Central memory CD8-positive, alpha-beta T cell (primary cell): ENCODE results near the gene SLC5A10.

Source experiments
- ATAC-seq: fragments of 150-1000 bp; cut with Tn5 transposase; replicated peaks from 2 replicates; pipeline ENCODE4 v1.10.0; 2022; ENCODE audit warnings: mild to moderate bottlenecking, moderate FRiP score, moderate number of reproducible peaks; ENCODE audit not compliant: poor library complexity, severe bottlenecking; ENCODE audit errors: extremely low read depth
- DNase-seq, 2 donors: peaks; one replicate each; pipeline ENCODE4 v3.0.0; 2021; ENCODE audit warnings: low spot score in 2 of 2
- H3K27ac Mint-ChIP-seq: one replicate; pipeline ENCODE4 v1.8.0; 2022; ENCODE audit warnings: low read depth, mild to moderate bottlenecking, moderate library complexity, mixed read lengths
- H3K27me3 Mint-ChIP-seq: one replicate; pipeline ENCODE4 v1.8.0; 2022; ENCODE audit warnings: mixed read lengths
- H3K36me3 Mint-ChIP-seq: one replicate; pipeline ENCODE4 v1.8.0; 2022; ENCODE audit warnings: mild to moderate bottlenecking, moderate library complexity, mixed read lengths; ENCODE audit not compliant: insufficient read depth
- H3K4me1 Mint-ChIP-seq: one replicate; pipeline ENCODE4 v1.8.0; 2022; ENCODE audit warnings: mixed read lengths
- H3K4me3 Mint-ChIP-seq: one replicate; pipeline ENCODE4 v1.8.0; 2022; ENCODE audit warnings: mild to moderate bottlenecking, moderate library complexity, mixed read lengths
- H3K9me3 Mint-ChIP-seq: one replicate; pipeline ENCODE4 v1.8.0; 2022; ENCODE audit warnings: mixed read lengths

SLC5A10 gene

DNA sequence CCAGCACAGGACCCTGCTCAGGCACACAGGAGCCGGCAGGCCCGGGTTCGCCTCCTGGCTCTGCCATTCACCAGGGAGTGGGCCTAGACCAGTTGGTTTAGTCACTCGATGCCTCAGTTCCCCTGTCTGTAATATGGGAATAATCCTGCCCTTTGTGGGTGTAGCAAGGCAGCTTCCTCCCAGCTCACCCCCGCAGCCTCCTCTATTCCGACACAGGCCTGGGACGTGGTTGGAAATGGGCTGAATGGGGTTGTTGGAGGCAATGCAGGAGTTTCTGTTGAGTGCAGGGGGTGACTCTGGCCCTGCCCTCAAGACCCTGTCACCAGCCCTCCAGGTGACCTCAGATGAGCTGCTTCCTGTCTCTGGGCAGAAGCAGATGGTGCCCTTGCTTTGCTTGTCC is 19.8 kb downstream of the SLC5A10 start:
- no peaks in the 10 kb centered on the region for H3K27me3 Mint-ChIP-seq
- no peak for ATAC-seq
- no peaks in the 10 kb centered on the region for H3K4me1 Mint-ChIP-seq
- no peak overlapping the region for H3K27ac Mint-ChIP-seq
- H3K36me3 Mint-ChIP-seq: peaks cover 5% of the 10 kb centered on the region
- no peaks in the 10 kb centered on the region for H3K9me3 Mint-ChIP-seq
- DNase-seq: no peak
- H3K4me3 Mint-ChIP-seq: no peak overlapping the region

GRCh38 chr17:18974407-18975149 is 22.6 kb downstream of the SLC5A10 start:
- no peak overlapping the region for H3K27ac Mint-ChIP-seq
- no peak overlapping the region for H3K4me3 Mint-ChIP-seq
- no peak for DNase-seq
- no peaks in the 10 kb centered on the region for H3K27me3 Mint-ChIP-seq
- H3K9me3 Mint-ChIP-seq: no peaks in the 10 kb centered on the region
- no peaks in the 10 kb centered on the region for H3K4me1 Mint-ChIP-seq
- H3K36me3 Mint-ChIP-seq: peaks cover 8% of the 10 kb centered on the region
- no peak for ATAC-seq

DNA sequence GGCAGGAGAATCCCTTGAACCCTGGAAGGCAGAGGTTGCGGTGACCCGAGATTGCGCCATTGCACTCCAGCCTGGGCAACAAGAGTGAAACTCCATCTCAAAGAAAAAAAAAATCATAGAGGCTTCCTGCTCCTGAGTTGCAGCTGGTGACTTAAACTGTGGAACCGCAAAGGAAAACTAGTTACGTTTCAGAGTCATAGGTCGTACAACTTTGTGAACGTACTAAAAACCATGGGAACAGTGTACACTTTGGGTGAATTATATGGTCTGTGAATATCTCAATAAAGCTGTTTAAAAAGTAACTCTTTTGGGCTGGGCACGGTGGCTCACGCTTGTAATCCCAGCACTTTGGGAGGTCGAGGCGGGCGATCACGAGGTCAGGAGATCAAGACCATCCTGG is 23.6 kb downstream of the SLC5A10 start:
- Mint-ChIP-seq H3K27ac (no peak overlapping the region), H3K9me3 (no peaks in the 10 kb centered on the region), H3K36me3 (peaks cover 8% of the 10 kb centered on the region), H3K4me1 (no peaks in the 10 kb centered on the region), H3K4me3 (no peak overlapping the region), H3K27me3 (no peaks in the 10 kb centered on the region)
- ATAC-seq: no peak
- no peak for DNase-seq

DNA sequence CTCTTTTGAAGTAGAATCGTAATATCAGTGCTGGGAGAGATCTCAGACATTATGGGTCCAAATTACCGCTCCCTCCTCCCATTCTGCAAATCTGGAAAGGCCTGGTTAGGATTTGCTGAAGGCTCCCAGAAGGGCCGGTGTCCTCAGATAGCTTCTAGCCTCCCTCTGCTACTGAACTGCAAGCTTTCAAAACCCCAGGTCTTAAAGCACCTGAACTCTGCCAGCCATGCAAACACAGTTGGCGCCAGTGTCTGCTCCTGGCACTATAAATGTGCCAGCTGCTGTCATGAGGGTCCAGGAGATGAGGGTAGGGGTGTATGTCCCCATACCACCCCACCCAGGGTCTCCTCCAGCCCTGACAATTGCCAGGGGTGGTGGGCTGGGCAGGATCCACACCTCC is 24.2 kb downstream of the SLC5A10 start:
- DNase-seq (no peak), ATAC-seq (no peak)
- no peaks in the 10 kb centered on the region for H3K4me1 Mint-ChIP-seq
- no peaks in the 10 kb centered on the region for H3K27me3 Mint-ChIP-seq
- no peaks in the 10 kb centered on the region for H3K9me3 Mint-ChIP-seq
- peaks cover 8% of the 10 kb centered on the region for H3K36me3 Mint-ChIP-seq
- no peak overlapping the region for H3K4me3 Mint-ChIP-seq
- no peak overlapping the region for H3K27ac Mint-ChIP-seq

DNA sequence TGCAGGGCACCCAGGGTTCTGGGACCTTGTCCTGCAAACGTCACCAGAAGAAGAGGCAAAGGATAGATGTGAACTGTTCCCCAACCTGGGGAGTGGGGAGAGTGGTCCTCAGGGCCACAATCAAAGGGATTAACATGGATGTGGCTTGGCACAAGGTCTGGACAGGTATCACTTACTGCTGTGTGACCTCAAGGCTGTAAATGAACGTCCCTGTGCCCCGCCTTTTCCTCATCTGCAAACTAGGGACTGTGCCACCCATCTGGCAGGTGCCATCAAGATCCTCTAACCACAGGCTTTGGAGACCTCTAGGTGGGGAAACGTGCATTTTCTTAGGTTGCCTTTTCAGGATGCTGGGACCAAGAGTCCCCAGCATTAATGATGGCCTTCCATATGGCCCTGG is 25.1 kb downstream of the SLC5A10 start:
- peaks cover 8% of the 10 kb centered on the region for H3K36me3 Mint-ChIP-seq
- no peak for ATAC-seq

DNA sequence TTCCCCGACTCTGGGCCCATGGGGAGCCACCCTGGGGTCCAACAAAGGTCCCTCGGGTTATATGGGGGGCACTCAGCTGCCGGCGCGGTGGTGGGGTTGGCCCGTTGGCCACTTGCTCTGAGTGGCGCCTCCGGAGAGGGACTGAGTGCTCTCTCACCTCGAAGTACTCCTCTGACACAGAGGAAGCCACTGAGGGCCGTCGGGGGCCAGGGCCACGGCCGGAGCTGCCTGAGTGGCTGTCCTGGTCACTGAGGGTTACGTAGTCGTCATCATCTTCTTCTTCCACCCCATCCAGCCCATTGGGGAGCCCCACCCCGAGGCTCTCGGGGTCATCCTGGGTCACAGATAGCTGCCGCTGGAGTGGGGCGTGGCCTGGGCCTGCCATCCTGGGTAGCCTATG is 25.7 kb downstream of the SLC5A10 start:
- no peak for ATAC-seq

More for the DNA sequence above, 25.1 kb downstream of the SLC5A10 start:
- no peak overlapping the region for H3K27ac Mint-ChIP-seq
- no peaks in the 10 kb centered on the region for H3K27me3 Mint-ChIP-seq
- no peak for DNase-seq
- H3K4me3 Mint-ChIP-seq: no peak overlapping the region
- H3K4me1 Mint-ChIP-seq: no peaks in the 10 kb centered on the region
- H3K9me3 Mint-ChIP-seq: no peaks in the 10 kb centered on the region

DNA sequence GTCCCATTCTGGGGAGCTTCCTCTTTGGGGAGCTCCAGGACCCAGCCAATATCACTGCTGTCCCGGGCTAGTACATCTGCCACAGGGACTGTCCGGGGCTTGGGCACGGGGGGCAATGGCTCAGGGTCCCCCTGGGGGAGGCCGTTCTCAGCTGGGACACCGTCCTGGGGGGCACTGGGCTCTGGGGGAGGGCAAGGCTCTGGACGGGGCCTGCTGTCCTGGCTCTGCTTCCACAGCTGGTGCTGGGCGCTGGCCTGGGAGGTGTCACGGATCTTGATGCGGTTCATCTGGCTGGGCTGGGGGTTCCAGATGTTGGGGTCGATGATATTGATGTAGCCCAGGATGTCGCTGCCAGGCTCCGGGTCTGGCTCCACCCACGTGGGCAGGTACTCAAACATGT is 26.1 kb downstream of the SLC5A10 start:
- H3K36me3 Mint-ChIP-seq: peaks cover 8% of the 10 kb centered on the region
- H3K4me1 Mint-ChIP-seq: no peaks in the 10 kb centered on the region
- H3K27me3 Mint-ChIP-seq: no peaks in the 10 kb centered on the region
- no peak overlapping the region for H3K27ac Mint-ChIP-seq
- no peaks in the 10 kb centered on the region for H3K9me3 Mint-ChIP-seq
- no peak for ATAC-seq
- no peak for DNase-seq
- no peak overlapping the region for H3K4me3 Mint-ChIP-seq

More for the DNA sequence above, 25.7 kb downstream of the SLC5A10 start:
- Mint-ChIP-seq H3K9me3 (no peaks in the 10 kb centered on the region), H3K27ac (no peak overlapping the region), H3K27me3 (no peaks in the 10 kb centered on the region), H3K4me1 (no peaks in the 10 kb centered on the region), H3K36me3 (peaks cover 8% of the 10 kb centered on the region), H3K4me3 (no peak overlapping the region)
- DNase-seq: no peak

GRCh38 chr17:18978655-18979054 is 26.7 kb downstream of the SLC5A10 start:
- H3K27me3 Mint-ChIP-seq: no peaks in the 10 kb centered on the region
- H3K27ac Mint-ChIP-seq: no peak overlapping the region
- peaks cover 6% of the 10 kb centered on the region for H3K36me3 Mint-ChIP-seq

DNA sequence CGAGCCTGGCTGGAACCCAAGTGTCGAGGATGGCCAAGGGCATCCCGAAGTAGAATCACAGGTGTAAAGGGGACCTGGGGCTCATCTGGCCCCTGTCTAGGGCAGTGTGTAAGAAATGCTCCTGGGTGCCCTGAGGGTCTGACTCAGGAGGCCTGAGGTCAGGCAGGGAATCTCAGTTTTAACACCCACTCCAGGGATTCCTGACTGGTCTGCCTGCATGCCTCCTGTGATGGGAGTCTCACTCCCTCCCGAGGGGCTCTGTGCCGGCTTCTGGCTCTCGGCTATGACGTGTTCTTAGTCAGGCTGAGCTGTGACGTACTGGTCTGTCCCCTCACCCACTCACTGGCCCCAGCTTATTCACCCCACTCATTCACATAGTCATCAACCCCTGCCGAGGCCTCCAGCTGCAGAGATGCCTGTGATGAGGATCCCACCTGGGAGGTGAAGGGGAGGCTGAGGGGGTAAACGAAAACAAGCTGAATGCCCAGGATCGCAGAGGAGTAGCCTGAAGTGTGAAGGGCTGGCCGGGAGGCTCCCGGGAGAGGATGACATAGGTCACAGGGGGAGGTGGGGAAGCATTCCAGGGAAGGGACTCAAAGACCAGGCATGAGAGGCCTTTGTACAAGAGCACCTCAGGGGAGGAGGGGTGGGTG is 28.8 kb downstream of the SLC5A10 start:
- H3K9me3 Mint-ChIP-seq: no peaks in the 10 kb centered on the region
- H3K27ac Mint-ChIP-seq: no peak overlapping the region
- no peak overlapping the region for H3K4me3 Mint-ChIP-seq
- H3K4me1 Mint-ChIP-seq: no peaks in the 10 kb centered on the region
- no peaks in the 10 kb centered on the region for H3K27me3 Mint-ChIP-seq
- DNase-seq (no peak), ATAC-seq (no peak)
- H3K36me3 Mint-ChIP-seq: peaks cover 8% of the 10 kb centered on the region

More at GRCh38 chr17:18978655-18979054, 26.7 kb downstream of the SLC5A10 start:
- Mint-ChIP-seq H3K9me3 (no peaks in the 10 kb centered on the region), H3K4me1 (no peaks in the 10 kb centered on the region), H3K4me3 (no peak overlapping the region)
- no peak for DNase-seq
- ATAC-seq: no peak

- no peak overlapping the region for H3K27ac Mint-ChIP-seq
- no peaks in the 10 kb centered on the region for H3K9me3 Mint-ChIP-seq
- no peaks in the 10 kb centered on the region for H3K4me1 Mint-ChIP-seq
- H3K27me3 Mint-ChIP-seq: no peaks in the 10 kb centered on the region
- H3K36me3 Mint-ChIP-seq: peaks cover 8% of the 10 kb centered on the region
- DNase-seq (no peak), ATAC-seq (no peak)
- H3K4me3 Mint-ChIP-seq: no peak overlapping the region
Measured at GRCh38 chr17:18981335-18981641, 29.3 kb downstream of the SLC5A10 start.

DNA sequence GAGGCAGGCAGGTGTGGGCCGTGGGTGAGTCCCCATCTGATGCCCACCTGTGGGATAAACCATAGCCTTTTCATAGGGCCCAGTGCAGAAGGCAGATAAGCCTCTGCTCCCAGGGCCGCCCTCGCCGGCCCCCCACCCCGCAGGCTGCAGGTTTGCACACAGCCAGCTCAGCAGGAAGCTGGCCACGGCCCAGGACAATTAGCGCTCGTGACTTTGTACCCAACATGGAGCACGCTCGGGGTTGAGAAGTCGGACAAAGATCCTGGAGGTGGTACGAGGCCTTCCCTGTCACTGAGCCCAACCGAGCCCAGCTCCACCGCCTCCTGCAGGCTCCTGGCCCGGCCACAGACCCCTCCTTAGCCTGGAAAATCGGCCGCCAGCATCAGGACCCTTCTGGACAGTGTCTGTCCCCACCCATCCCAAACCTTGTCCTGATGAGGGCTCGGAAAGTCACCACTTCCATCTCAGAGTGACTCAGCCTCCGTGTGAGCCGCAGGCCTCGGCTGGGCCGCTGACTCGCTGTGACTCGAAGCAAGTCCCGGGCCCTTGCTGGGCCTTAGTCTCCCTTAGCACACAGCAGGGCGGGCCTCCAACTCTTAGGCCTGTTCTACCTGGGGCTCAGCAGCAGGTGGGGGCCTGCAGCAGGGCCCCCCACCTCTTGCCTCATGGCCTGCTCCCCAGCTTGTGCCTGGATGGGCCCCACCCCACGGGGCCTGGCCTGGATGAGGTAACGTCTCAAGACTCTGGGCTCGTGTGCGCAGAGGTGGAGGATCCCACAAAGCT is 29.9 kb downstream of the SLC5A10 start:
- DNase-seq (no peak), ATAC-seq (no peak)
- Mint-ChIP-seq H3K4me1 (no peaks in the 10 kb centered on the region), H3K27ac (no peak overlapping the region), H3K9me3 (no peaks in the 10 kb centered on the region), H3K27me3 (no peaks in the 10 kb centered on the region), H3K36me3 (peaks cover 8% of the 10 kb centered on the region), H3K4me3 (no peak overlapping the region)

GRCh38 chr17:18984273-18985114 is 32.5 kb downstream of the SLC5A10 start:
- Mint-ChIP-seq H3K9me3 (no peaks in the 10 kb centered on the region), H3K4me3 (no peak overlapping the region), H3K27ac (no peak overlapping the region), H3K27me3 (no peaks in the 10 kb centered on the region), H3K36me3 (peaks cover 6% of the 10 kb centered on the region), H3K4me1 (peaks cover 13% of the 10 kb centered on the region)
- ATAC-seq: no peak
- DNase-seq: no peak
